ENCODE data around the gene UGGT2. TPM values are rescaled to one million over a fixed set of nuclear protein-coding genes. Genes with fewer than 3 reads are reported as not detected.
"Not testable (repeated sequence)": the region's sequence is repeated elsewhere in the genome, so short reads cannot be mapped to it uniquely, and the experiment has no call there.

UGGT2 gene
- total and polyA plus RNA-seq, 7 donors = 1.2 to 40.2 (median 32.7) TPM

- Histone ChIP-seq H3K27ac (no peak overlapping the region), H3K9me3 (no peaks in the 10 kb centered on the region), H3K27me3 (no peaks in the 10 kb centered on the region), H3K4me1 (no peaks in the 10 kb centered on the region), H3K36me3 (peaks cover 0 to 23% (median 0%) of the 10 kb centered on the region in 4 donors), H3K4me3 (no peak overlapping the region)
- no peak for DNase-seq
- no peak for TF ChIP-seq POLR2A (IDR thresholded peaks at IDR 0.05)
- 93 to 94% methylated on average over 4 of the region's 4 CpGs for WGBS, 2 donors
- intact Hi-C loops (cut with DNase I) = no loop called here
Observed at GRCh38 chr13:95870421-95870820, 182.8 kb downstream of the UGGT2 start.

GRCh38 chr13:95865080-95865615, 188.1 kb downstream of the UGGT2 start:
- DNase-seq = no peak
- intact Hi-C loops (cut with DNase I) = no loop called here
- Histone ChIP-seq H3K9me3 (no peaks in the 10 kb centered on the region), H3K27ac (no peak overlapping the region), H3K4me3 (no peak overlapping the region), H3K36me3 (peaks cover 0 to 19% (median 0%) of the 10 kb centered on the region in 4 donors), H3K27me3 (no peaks in the 10 kb centered on the region), H3K4me1 (no peaks in the 10 kb centered on the region)
- WGBS, 2 donors = 95% methylated on average over 5 of the region's 5 CpGs
- TF ChIP-seq EP300 (IDR thresholded peaks at IDR 0.05) = no peak

GRCh38 chr13:95862408-95862807, 190.8 kb downstream of the UGGT2 start:
- Histone ChIP-seq H3K4me1 (no peaks in the 10 kb centered on the region), H3K36me3 (peaks cover 0 to 16% (median 0%) of the 10 kb centered on the region in 4 donors), H3K27me3 (no peaks in the 10 kb centered on the region), H3K4me3 (no peak overlapping the region), H3K9me3 (no peaks in the 10 kb centered on the region), H3K27ac (no peak overlapping the region)
- no peak for TF ChIP-seq CTCF (IDR thresholded peaks at IDR 0.05)
- no peak for TF ChIP-seq EP300 (IDR thresholded peaks at IDR 0.05)
- no peak for TF ChIP-seq POLR2AphosphoS5 (IDR thresholded peaks at IDR 0.05)
- no peak for TF ChIP-seq POLR2A (IDR thresholded peaks at IDR 0.05)
- intact Hi-C loops (cut with DNase I) = no loop called here
- DNase-seq = no peak

- Histone ChIP-seq H3K9me3 (no peaks in the 10 kb centered on the region), H3K4me3 (no peak overlapping the region), H3K36me3 (peaks cover 0 to 16% (median 0%) of the 10 kb centered on the region in 4 donors), H3K27ac (no peak overlapping the region), H3K27me3 (no peaks in the 10 kb centered on the region), H3K4me1 (no peaks in the 10 kb centered on the region)
- intact Hi-C loops (cut with DNase I) = no loop called here
- WGBS, 2 donors = 68 to 85% methylated on average over 2 of the region's 2 CpGs
- no peak for TF ChIP-seq POLR2AphosphoS5 (IDR thresholded peaks at IDR 0.05)
- TF ChIP-seq POLR2A (IDR thresholded peaks at IDR 0.05) = no peak
- no peak for TF ChIP-seq EP300 (IDR thresholded peaks at IDR 0.05)
- no peak for TF ChIP-seq CTCF (IDR thresholded peaks at IDR 0.05)
- no peak for DNase-seq
Observed at GRCh38 chr13:95861296-95861695, 191.9 kb downstream of the UGGT2 start.

GRCh38 chr13:95858286-95859075, 194.7 kb downstream of the UGGT2 start:
- intact Hi-C loops (cut with DNase I) = no loop called here
- Histone ChIP-seq H3K36me3 (peaks cover 0 to 25% (median 0%) of the 10 kb centered on the region in 4 donors), H3K27ac (no peak overlapping the region), H3K27me3 (no peaks in the 10 kb centered on the region), H3K4me3 (no peak overlapping the region), H3K9me3 (no peaks in the 10 kb centered on the region), H3K4me1 (no peaks in the 10 kb centered on the region)
- no peak for TF ChIP-seq POLR2A (IDR thresholded peaks at IDR 0.05)
- no peak for TF ChIP-seq EP300 (IDR thresholded peaks at IDR 0.05)
- no peak for TF ChIP-seq CTCF (IDR thresholded peaks at IDR 0.05)
- TF ChIP-seq POLR2AphosphoS5 (IDR thresholded peaks at IDR 0.05) = no peak
- DNase-seq = no peak
- 31 to 65% methylated on average over 10 of the region's 10 CpGs for WGBS, 2 donors

GRCh38 chr13:95845656-95846055, 207.5 kb downstream of the UGGT2 start:
- WGBS, 2 donors = 94% methylated on average over 26 of the region's 26 CpGs

More at GRCh38 chr13:95845656-95846055, 207.5 kb downstream of the UGGT2 start:
- H3K4me3 ChIP-seq; H3K27ac ChIP-seq; H3K27me3 ChIP-seq; DNase-seq; intact Hi-C loops (cut with DNase I); H3K4me1 ChIP-seq; H3K9me3 ChIP-seq: not testable (repeated sequence)
- H3K36me3 ChIP-seq = peaks cover 0 to 13% (median 3%) of the 10 kb centered on the region in 4 donors
